SH-SY5Y (cell line): ENCODE data around the gene DMXL1.

Experiments used
- GATA2 ChIP-seq: IDR thresholded peaks from 2 replicates; pipeline ENCODE4 v1.6.1; 2011; ENCODE audit warnings: mild to moderate bottlenecking, low read depth, low read length
- GATA3 ChIP-seq: IDR thresholded peaks from 2 replicates; pipeline ENCODE4 v1.6.1; 2011; ENCODE audit warnings: low read depth, mild to moderate bottlenecking, low read length, moderate library complexity

Gene DMXL1

DNA sequence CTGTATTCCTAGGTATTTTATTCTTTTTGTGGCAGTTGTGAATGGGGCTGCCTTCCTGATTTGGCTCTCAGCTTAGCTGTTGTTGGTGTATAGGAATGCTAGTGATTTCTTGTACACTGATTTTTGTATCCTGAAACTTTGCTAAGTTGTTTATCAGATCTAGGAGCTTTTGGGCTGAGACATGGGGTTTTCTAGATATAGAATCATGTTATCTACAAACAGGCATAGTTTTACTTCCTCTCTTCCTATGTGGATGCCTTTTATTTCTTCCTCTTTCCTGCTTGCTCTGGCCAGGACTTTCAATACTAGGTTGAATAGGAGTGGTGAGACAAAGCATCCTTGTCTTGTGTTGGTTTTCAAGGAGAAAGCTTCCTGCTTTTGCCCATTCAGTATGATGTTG lies 129.9 kb downstream of the DMXL1 start:
- TF ChIP-seq GATA3, result no peak
- TF ChIP-seq GATA2, result no peak

DNA sequence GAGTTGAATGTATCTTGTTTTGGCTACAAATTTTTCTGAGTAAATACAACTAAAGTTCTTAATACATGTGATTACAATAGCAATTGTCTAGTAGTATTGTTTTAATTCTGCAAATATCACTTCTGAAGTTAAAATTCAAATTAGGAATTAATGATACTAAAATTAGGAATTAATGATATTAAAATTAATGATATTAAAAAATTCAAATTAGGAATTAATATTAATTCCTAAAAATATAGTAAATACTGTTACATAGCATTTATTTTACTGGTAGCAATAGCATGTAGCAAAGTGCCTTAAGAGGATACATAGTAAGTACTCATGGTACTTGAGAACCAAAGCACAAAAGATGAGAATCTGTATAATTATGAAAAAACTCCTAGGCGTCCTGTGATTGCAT lies 136.2 kb downstream of the DMXL1 start:
- TF ChIP-seq GATA3, result no peak
- no peak for TF ChIP-seq GATA2

DNA sequence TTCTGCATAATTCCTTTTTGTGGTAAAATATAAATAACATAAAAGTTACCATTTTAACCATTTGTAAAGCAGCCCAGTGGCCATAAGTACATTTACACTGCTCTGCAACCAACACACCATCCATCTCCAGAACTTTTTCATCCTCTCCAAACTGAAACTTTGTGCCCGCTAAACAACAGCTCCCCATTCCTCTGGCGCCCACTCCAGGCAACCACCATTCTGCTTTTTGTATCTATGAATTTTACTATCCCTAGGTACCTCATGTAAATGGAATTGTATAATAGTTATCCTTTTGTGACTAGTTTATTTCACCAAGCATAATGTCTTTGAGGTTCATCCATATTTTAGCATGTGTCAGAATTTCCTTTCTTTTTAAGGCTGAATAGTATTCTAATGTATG lies 141.1 kb downstream of the DMXL1 start:
- TF ChIP-seq GATA2 (no peak), GATA3 (no peak)

DNA sequence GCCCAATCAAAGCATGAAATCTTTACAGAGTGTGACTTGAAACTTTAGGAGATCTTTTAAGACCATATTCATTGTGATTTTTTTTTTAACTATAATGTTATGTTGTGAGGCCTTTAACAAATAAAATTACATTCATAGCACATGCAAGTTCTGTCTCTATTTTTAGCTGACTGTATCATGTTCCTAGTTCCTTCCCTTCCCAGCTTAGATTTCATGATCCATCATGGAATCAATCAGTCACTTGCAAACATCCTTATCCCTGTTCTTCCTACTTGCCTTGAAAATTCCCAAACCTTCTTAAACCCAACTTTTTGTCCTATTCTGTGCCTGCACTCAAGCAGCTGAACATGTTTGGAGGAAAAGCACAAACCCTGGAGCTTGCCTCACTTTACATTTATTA lies 141.8 kb downstream of the DMXL1 start:
- no peak for TF ChIP-seq GATA3
- no peak for TF ChIP-seq GATA2

DNA sequence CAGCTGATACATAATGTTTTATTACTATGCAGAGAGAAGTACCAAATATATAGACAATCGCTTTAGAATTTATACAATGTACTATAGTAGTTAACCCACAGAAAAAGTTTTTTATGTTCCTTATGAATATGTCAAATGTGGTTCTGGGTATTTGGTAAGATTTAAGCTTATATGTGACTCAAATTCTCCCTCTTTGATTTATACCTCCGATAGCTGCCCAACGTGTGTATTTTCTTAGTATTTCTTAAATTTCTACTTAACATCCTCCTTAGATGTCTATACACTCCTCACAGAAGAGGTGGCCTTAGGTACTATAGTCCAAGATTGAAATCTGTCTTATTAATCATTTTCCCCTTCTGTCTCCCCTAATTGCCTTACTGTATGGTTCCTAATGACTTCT lies 146.3 kb downstream of the DMXL1 start:
- TF ChIP-seq GATA2 (no peak), GATA3 (no peak)

DNA sequence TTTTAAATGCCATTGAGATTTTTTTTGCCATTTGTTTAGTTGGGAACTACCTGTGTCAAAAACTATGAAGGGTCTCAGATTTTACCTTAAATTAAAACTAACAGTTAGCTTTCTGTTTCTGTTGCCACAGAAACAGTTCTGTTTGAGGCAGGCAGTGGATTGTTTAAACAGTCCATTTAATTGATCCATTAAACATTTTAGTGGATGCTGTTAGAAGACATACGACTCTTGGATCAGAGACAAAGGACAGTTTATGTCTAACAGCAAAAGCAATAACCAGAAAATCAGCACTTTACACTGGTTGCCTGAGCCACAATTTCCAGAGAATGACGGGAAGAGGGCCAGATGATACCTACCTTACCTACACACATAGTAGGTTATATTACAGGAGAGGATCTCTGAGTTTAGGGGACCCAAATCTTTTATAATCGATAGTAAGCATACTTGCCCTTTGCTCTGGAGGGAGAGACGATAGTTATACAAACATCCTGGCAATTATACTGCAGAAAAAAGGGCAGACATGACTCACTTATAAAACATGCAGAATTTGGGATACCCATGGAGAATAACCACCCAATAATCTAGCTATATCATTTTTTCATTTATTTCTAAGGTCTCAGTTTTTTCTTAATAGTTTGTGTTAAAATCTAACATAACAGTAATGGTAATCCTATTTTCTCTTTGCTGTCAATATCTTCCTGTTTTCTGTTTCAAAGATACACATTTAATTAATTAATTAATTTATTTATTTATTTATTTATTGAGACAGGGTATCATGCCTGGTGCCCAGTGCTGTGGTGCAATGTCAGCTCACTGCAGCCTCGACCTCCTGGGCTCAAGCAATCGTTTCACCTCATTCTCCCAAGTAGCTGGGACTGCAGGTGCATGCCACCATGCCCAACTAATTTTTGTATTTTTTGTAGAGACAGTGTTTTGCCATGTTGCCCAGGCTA lies 148.2 kb downstream of the DMXL1 start:
- TF ChIP-seq GATA3 (no peak), GATA2 (no peak)

DNA sequence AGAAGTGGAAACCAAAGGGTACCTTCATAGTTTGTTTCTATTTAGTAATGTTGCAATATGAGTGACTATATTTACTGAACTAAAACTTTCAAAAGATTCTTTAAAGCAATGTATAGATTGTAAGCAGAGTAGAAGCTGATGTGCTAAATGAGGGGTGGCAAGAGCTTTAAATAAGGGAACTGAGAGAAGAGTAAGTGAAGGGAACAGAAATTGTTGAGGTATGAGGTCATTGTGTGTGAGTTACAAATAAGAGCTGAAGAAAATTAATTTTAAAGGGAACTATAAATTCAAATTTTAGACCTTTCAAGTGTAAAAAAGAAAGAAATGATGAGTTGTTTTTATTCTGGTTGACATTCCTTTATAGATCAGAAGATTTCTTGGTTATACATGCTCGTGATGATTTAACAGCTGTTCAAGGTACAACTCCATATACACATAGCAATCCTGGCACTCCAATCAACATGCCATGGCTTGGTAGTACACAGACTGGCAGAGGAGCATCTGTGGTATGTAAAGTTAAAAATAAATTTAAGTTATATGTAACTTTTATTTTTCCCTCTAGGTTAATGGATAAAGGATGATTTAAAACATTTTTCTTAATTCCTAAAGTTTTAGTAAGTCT lies 149.8 kb downstream of the DMXL1 start:
- no peak for TF ChIP-seq GATA3

DNA sequence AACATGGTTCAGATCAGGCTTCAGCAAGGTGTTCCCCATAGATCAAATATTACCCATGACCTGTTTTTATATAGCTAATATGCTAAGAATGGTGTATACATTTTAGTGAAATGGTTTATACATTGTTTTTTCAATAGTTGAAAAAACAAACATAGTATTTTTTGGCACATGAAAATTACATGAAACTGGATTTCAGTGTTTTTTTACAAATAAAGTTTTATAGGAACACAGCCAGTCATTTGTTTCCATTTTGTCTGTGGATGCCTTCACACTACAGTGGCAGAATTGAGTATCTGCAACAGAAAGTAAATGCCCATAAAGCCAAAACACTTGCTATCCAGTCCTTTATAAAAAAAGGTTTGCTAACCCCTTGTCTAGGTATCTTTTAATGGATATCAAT lies 150.4 kb downstream of the DMXL1 start:
- TF ChIP-seq GATA3 (no peak), GATA2 (no peak)

DNA sequence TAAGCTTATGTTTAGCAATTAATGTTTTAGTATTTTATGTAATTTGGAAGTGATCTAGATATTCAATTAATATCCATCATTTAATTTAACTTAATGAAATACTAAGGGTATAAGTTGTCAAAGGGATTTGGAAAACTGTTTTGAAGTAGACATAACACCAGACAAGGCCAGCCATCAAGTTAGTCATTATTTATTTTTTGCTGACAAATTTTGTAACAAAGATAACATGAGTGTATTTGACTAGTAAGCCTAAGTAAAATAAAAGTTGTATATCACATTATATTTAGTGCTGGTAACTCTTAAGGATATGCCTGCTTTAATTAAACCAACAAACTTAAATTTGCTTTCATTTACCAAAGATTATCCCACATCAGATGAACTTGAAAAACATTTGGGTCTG lies 159.1 kb downstream of the DMXL1 start:
- TF ChIP-seq GATA2, result no peak
- no peak for TF ChIP-seq GATA3

DNA sequence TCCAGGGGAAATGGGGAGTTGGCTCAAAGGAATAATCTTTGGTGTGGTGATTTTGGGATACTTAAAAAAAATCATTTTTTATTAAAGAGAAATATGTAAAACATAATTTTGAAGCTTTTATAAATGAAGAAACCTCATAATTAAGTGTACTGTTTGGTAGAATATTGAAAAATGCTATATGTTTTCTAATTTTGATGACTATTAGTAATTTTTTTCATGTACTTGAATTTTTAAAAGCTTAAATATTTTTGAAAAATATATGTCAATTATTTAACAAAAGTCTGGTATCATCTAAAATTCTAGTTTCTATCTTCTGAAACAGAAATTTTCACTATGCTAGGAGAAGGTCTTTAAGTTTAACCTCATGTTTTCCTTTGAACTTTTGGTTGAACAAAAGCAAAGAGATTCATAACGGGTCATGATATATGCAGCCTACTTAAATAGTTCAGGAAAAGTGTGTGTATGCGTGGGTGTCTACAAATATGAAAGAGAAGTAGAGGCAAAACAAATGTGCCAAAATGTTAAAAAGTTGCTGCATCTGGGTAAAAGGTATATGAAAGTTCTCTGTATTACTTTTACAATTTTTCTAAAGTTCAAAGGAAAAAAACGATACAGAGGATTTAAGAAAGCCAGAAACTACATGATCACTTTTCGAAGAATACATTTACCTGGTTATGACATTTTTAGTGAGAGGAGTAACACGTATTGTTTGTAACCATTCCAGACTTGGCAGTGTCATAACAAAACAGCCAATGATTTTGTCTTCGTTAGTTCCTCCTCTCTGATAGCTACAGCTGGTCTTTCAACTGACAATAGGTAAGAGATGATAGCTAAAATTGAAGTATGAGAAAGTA lies 167.6 kb downstream of the DMXL1 start:
- TF ChIP-seq GATA3 (no peak), GATA2 (no peak)

DNA sequence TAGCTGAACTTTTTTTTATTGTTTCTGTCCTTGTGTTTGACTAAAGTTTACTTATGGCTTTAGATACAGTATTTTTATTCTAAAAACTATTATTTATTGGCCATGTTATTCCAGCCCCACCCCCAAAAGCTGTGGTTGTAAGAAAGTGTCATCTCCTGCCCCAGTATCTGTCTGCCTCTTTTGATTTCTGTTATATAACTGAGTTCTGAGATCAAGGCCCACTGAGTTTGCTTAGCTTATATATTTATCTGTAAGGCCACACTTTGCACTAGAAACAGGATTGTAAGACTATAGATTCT lies 168.2 kb downstream of the DMXL1 start:
- TF ChIP-seq GATA2 (no peak), GATA3 (no peak)

DNA sequence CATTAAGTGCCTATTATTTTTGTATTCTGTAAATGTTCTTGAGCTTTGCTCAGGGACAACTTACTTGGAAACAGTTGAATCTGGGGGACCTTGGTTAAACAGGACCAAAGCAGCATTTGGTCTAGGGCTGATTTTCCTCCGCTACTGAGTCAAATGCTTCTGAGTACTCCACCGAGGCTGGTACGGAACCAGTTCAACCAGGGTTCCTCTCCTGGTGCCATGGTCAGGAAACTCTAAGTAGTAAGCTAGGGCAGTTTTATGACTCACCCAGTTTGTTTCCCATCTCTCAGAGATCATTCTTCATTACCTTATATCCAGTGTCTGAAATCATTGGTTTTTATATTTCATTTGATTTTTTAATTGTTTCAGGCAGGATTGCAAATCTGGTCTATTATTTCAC lies 173.0 kb downstream of the DMXL1 start:
- TF ChIP-seq GATA2, result no peak
- TF ChIP-seq GATA3, result no peak

DNA sequence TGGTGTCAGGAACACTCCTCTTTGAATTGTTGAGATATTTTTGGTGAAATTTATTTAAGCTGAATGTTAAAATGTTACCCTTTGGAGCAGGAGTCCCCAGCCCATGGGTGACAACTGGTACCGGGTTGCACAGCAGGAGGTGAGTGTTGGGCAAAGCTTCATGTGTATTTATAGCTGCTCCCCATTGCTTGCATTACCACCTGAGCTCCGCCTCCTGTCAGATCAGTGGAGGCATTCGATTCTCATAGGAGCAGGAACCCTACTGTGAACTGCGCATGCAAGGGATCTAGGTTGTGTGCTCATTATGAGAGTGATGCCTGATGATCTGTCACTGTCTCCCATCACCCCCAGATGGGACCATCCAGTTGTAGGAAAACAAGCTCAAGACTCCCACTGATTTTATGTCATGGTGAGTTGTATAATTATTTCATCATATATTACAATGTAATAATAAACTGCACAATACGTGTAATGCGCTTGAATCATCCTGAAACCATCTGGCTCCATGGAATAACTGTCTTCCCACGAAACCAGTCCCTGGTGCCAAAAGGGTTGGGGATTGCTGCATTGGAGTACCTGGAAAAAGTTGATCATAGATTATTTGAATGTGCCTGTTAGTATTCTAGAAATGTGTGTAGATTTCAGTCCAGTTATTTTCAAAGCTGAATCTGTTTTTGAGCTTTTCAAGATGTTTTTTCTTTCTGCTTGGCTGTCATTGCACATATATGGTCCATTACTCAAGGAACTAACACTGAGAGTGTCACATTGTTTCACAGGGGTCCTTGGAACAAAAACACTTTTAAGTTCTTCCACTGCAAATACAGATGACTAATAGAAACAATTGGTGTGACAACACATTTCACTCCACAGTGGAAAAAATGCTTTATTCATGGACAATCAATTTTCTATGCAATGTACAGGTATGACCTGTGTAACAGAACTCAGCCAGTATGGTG lies 180.3 kb downstream of the DMXL1 start:
- no peak for TF ChIP-seq GATA3
- no peak for TF ChIP-seq GATA2

DNA sequence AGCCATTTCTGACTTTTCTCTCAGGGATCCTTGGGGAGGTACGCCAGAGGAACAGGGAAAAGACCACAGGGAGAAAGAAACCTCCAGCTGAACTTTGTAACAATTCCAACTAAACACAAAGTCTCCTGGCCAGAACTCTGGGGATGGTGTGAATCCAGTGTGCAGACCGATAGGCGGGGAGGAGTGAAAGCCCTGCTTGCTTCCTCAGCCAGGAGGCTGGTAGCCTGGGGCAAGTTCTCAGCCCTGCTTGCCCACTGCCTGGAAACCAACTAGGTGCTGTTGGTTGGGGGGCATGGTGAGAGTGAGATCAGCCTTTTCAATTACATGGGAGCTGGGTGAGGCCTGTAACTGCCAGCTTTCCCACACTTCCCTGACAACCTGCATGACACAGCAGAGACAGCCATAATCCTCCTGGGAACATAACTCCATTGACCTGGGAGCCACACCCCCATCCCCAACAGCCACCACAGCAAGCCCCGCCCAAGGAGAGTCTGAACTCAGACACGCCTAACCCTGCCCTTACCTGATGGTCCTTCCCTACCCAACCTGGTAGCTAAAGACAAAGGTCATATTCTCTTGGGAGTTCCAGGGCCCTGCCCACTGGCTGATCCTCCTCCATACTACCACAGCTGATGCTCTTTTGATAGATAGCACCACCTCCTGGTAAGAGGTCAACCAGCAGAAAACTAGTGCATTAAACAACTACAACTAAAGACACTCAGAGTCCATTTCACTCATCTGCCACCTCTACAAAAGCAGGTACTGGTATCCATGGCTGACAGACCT lies 184.9 kb downstream of the DMXL1 start:
- TF ChIP-seq GATA2 (no peak), GATA3 (no peak)
